DND-41 (cell line): ENCODE measurements around the gene NUDT12.

ENCODE experiments used
- EZH2 ChIP-seq: IDR thresholded peaks from 3 replicates; pipeline ENCODE4 v1.6.1; 2012; ENCODE audit warnings: borderline replicate concordance, low read depth, mild to moderate bottlenecking, moderate library complexity, low read length, inconsistent platforms; ENCODE audit not compliant: severe bottlenecking
- TF ChIP-seq, protein P1 (sequence below): IDR thresholded peaks from 2 replicates; pipeline ENCODE4 v1.5.1; 2012; ENCODE audit warnings: borderline replicate concordance, low read length, moderate library complexity, mild to moderate bottlenecking; ENCODE audit not compliant: poor library complexity, severe bottlenecking; ENCODE audit errors: extremely low read depth

DNA sequence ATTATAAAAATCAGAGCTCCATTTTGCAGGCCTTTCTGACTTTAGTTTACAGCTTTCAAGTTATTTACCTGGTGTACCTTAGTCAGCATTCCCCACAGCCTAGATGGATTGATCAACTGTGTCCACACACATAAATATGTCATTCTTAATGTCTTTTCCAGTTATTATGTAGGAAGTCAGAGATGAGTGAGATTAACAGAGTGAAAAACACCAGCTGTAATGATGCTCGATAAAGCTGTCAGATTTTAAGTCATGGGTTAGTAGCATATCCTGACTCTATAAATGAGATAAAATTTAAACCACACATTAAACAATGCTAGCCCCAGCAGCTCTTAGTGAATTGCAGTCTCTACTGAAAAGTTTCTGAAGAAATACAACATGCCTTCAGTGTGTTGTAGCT is 48.9 kb downstream of the NUDT12 start:
- TF ChIP-seq, protein P1, sequence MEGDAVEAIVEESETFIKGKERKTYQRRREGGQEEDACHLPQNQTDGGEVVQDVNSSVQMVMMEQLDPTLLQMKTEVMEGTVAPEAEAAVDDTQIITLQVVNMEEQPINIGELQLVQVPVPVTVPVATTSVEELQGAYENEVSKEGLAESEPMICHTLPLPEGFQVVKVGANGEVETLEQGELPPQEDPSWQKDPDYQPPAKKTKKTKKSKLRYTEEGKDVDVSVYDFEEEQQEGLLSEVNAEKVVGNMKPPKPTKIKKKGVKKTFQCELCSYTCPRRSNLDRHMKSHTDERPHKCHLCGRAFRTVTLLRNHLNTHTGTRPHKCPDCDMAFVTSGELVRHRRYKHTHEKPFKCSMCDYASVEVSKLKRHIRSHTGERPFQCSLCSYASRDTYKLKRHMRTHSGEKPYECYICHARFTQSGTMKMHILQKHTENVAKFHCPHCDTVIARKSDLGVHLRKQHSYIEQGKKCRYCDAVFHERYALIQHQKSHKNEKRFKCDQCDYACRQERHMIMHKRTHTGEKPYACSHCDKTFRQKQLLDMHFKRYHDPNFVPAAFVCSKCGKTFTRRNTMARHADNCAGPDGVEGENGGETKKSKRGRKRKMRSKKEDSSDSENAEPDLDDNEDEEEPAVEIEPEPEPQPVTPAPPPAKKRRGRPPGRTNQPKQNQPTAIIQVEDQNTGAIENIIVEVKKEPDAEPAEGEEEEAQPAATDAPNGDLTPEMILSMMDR = no peak
- no peak for TF ChIP-seq EZH2
